H1 (cell line): ENCODE results near the gene ANXA9. TPM values are rescaled to one million over a fixed set of nuclear protein-coding genes. Genes with fewer than 3 reads are reported as not detected.

Experiments used
- CTCF ChIA-PET: fragments of 300-600 bp; sonication (Branson Sonifier 250); formaldehyde crosslinking; loops from one replicate; lab custom pipeline; 2021; ENCODE audit not compliant: partially characterized antibody; lab: Charles Lee
- POLR2A ChIA-PET: fragments of 300-600 bp; sonication (Branson Sonifier 250); formaldehyde crosslinking; loops from one replicate; lab custom pipeline; 2021; ENCODE audit warnings: inconsistent platforms; ENCODE audit not compliant: partially characterized antibody; lab: Charles Lee
- DNase-seq, 2 experiments: peaks; one replicate each; pipeline versions ENCODE4 v3.0.0 to v3.0.0-alpha.2; 2010 to 2022; ENCODE audit warnings: low spot score in 2 of 2, low read depth in 1 of 2, mixed read lengths in 1 of 2
- FAIRE-seq: peaks from 2 replicates; lab custom pipeline; 2011; peaks lifted over from hg19 to GRCh38; lab: Jason Lieb, UNC
- H2AFZ ChIP-seq: 2 replicates; pipeline ENCODE4 v1.8.1; 2012; ENCODE audit warnings: low read length, inconsistent platforms
- H2AK5ac ChIP-seq: 2 replicates; pipeline ENCODE4 v1.6.1; 2013; ENCODE audit warnings: low read depth, low read length
- H2BK120ac ChIP-seq: replicated peaks from 2 replicates; pipeline ENCODE3; 2013; ENCODE audit warnings: low read depth, low read length, inconsistent platforms
- H2BK12ac ChIP-seq: 2 replicates; pipeline ENCODE4 v1.6.1; 2013; ENCODE audit warnings: low read depth, low read length
- H2BK15ac ChIP-seq: 2 replicates; pipeline ENCODE4 v1.6.1; 2013; ENCODE audit warnings: low read length
- H2BK20ac ChIP-seq: 2 replicates; pipeline ENCODE4 v1.6.1; 2013; ENCODE audit warnings: low read length
- H2BK5ac ChIP-seq: 2 replicates; pipeline ENCODE4 v1.6.1; 2013; ENCODE audit warnings: low read depth, low read length
- H3K14ac ChIP-seq: 2 replicates; pipeline ENCODE4 v1.6.1; 2013; ENCODE audit warnings: inconsistent platforms; ENCODE audit not compliant: insufficient read length
- H3K18ac ChIP-seq: 2 replicates; pipeline ENCODE4 v1.6.1; 2013; ENCODE audit warnings: low read length; ENCODE audit errors: extremely low read depth
- H3K23ac ChIP-seq: 2 replicates; pipeline ENCODE4 v1.6.1; 2013; ENCODE audit warnings: inconsistent platforms; ENCODE audit not compliant: insufficient read length
- H3K23me2 ChIP-seq: 2 replicates; pipeline ENCODE4 v1.6.1; 2013; ENCODE audit warnings: low read depth, low read length
- H3K27ac ChIP-seq: 2 replicates; pipeline ENCODE4 v1.6.1; 2011; ENCODE audit warnings: low read depth, low read length, inconsistent platforms
- H3K27me3 ChIP-seq, 4 experiments: replicated peaks in 1 of 4; 1 replicate in 1 of 4; 2 replicates in 3 of 4; pipeline versions ENCODE4 v1.6.1 to v1.8.1; 2011 to 2013; ENCODE audit warnings: low read length in 3 of 4, mild to moderate bottlenecking in 3 of 4, inconsistent platforms in 2 of 4, mixed read lengths in 2 of 4, moderate library complexity in 1 of 4; ENCODE audit not compliant: control insufficient read depth in 3 of 4, insufficient read depth in 3 of 4; ENCODE audit errors: extremely low read depth in 1 of 4
- H3K36me3 ChIP-seq, 4 experiments: 2 replicates each; pipeline versions ENCODE4 v1.6.1 to v1.8.1; 2011 to 2013; ENCODE audit warnings: mild to moderate bottlenecking in 4 of 4, low read length in 3 of 4, moderate library complexity in 2 of 4, control low read depth in 1 of 4, inconsistent platforms in 1 of 4; ENCODE audit not compliant: insufficient read depth in 4 of 4, control insufficient read depth in 2 of 4
- H3K4ac ChIP-seq: replicated peaks from 2 replicates; pipeline ENCODE3; 2013; ENCODE audit warnings: low read length, low read depth, mixed read lengths, inconsistent platforms; ENCODE audit not compliant: insufficient read length
- H3K4me1 ChIP-seq, 4 experiments: replicated peaks in 1 of 4; 1 replicate in 1 of 4; 2 replicates in 3 of 4; pipeline versions ENCODE4 v1.6.1 to v1.8.1; 2011 to 2013; ENCODE audit warnings: low read length in 3 of 4, inconsistent platforms in 2 of 4, mixed read lengths in 1 of 4; ENCODE audit not compliant: insufficient read depth in 4 of 4, control insufficient read depth in 3 of 4
- H3K4me2 ChIP-seq, 2 experiments: 2 replicates each; pipeline versions ENCODE4 v1.6.1 to v1.8.1; 2011 to 2013; ENCODE audit warnings: low read depth in 2 of 2, low read length in 2 of 2, control low read depth in 1 of 2, inconsistent platforms in 1 of 2, mild to moderate bottlenecking in 1 of 2; ENCODE audit not compliant: insufficient read depth in 1 of 2
- H3K4me3 ChIP-seq, 4 experiments: fragments of 200-600, 300-600 bp in 1 of 4; sonication (generic), shearing (Covaris generic), sonication (Bioruptor Twin) in 1 of 4; 2 replicates each; pipeline versions ENCODE4 v1.5.1 to v1.8.1; 2011 to 2016; ENCODE audit warnings: low read length in 4 of 4, low read depth in 3 of 4, control low read depth in 2 of 4, inconsistent platforms in 2 of 4, mild to moderate bottlenecking in 2 of 4, mixed read lengths in 1 of 4, moderate library complexity in 1 of 4; ENCODE audit not compliant: insufficient read depth in 2 of 4; ENCODE audit errors: extremely low read depth in 1 of 4
- H3K56ac ChIP-seq: replicated peaks from 2 replicates; pipeline ENCODE3; 2013; ENCODE audit warnings: low read depth, mild to moderate bottlenecking, mixed read lengths, low read length, inconsistent platforms; ENCODE audit not compliant: insufficient read length
- H3K79me1 ChIP-seq: 2 replicates; pipeline ENCODE4 v1.6.1; 2013; ENCODE audit warnings: low read depth, low read length, control low read depth
- H3K79me2 ChIP-seq, 2 experiments: 2 replicates each; pipeline versions ENCODE4 v1.6.1 to v1.8.1; 2012 to 2013; ENCODE audit warnings: low read length in 2 of 2, mild to moderate bottlenecking in 2 of 2, inconsistent platforms in 1 of 2; ENCODE audit not compliant: insufficient read depth in 2 of 2, control insufficient read depth in 1 of 2
- H3K9ac ChIP-seq, 4 experiments: replicated peaks in 1 of 4; 1 replicate in 1 of 4; 2 replicates in 3 of 4; pipeline versions ENCODE4 v1.6.1 to v1.8.1; 2011 to 2013; ENCODE audit warnings: low read depth in 3 of 4, low read length in 3 of 4, control low read depth in 2 of 4, mild to moderate bottlenecking in 2 of 4, moderate library complexity in 2 of 4, inconsistent platforms in 1 of 4; ENCODE audit errors: extremely low read depth in 1 of 4
- H3K9me3 ChIP-seq, 2 experiments: 2 replicates each; pipeline versions ENCODE4 v1.6.1 to v1.8.1; 2012 to 2013; ENCODE audit warnings: mild to moderate bottlenecking in 2 of 2, moderate library complexity in 2 of 2, control low read depth in 1 of 2, inconsistent platforms in 1 of 2, low read depth in 1 of 2, low read length in 1 of 2, mixed read lengths in 1 of 2; ENCODE audit not compliant: insufficient read depth in 2 of 2
- H4K20me1 ChIP-seq, 2 experiments: replicated peaks in 1 of 2; 2 replicates each; pipeline versions ENCODE3 to v1.8.1; 2011 to 2013; ENCODE audit warnings: inconsistent platforms in 2 of 2, low read length in 2 of 2, mild to moderate bottlenecking in 1 of 2; ENCODE audit not compliant: insufficient read depth in 2 of 2, control insufficient read depth in 1 of 2
- H4K5ac ChIP-seq: 2 replicates; pipeline ENCODE4 v1.6.1; 2013; ENCODE audit warnings: low read length, low read depth, mixed read lengths, inconsistent platforms; ENCODE audit not compliant: insufficient read length
- H4K8ac ChIP-seq: 2 replicates; pipeline ENCODE4 v1.8.0; 2013; ENCODE audit warnings: mild to moderate bottlenecking, moderate library complexity, low read length, inconsistent platforms; ENCODE audit not compliant: insufficient read depth; ENCODE audit errors: extremely low read depth
- H4K91ac ChIP-seq: replicated peaks from 2 replicates; pipeline ENCODE3; 2013; ENCODE audit warnings: low read length, mixed read lengths, inconsistent platforms; ENCODE audit not compliant: insufficient read length
- BCL11A ChIP-seq, 2 experiments: IDR thresholded peaks; one replicate each; pipeline ENCODE4 v1.6.1; 2011; ENCODE audit warnings: low read depth in 2 of 2, low read length in 2 of 2, mild to moderate bottlenecking in 2 of 2
- GTF2F1 ChIP-seq: IDR thresholded peaks from 2 replicates; pipeline ENCODE4 v1.6.1; 2012; ENCODE audit warnings: low read depth, low read length, improper control_type of control experiment, borderline replicate concordance
- JUND ChIP-seq: IDR thresholded peaks from 2 replicates; pipeline ENCODE4 v1.6.1; 2011; ENCODE audit warnings: mild to moderate bottlenecking, improper control_type of control experiment, low read length
- NANOG ChIP-seq: IDR thresholded peaks from 2 replicates; pipeline ENCODE4 v1.6.1; 2011; ENCODE audit warnings: low read length, low read depth, mild to moderate bottlenecking, inconsistent platforms; ENCODE audit not compliant: insufficient read depth, poor library complexity, severe bottlenecking
- TBP ChIP-seq: IDR thresholded peaks from 2 replicates; pipeline ENCODE4 v1.6.1; 2011; ENCODE audit warnings: low read depth, low read length, improper control_type of control experiment
- WGBS, 2 experiments: shearing (Covaris generic) in 1 of 2; methylation state at CpG; one replicate each; pipeline versions ENCODE4 v1.1.6 to v1.1.7; 2013 to 2015; ENCODE audit warnings: low lambda C conversion rate in 2 of 2, mixed read lengths in 2 of 2, inconsistent platforms in 1 of 2, low coverage in 1 of 2, missing lambda C conversion rate in 1 of 2; ENCODE audit not compliant: insufficient replicate concordance in 2 of 2, insufficient coverage in 1 of 2, insufficient read length in 1 of 2; ENCODE audit errors: extremely low coverage in 1 of 2, missing lambda C conversion rate in 1 of 2; 5-methylcytosine and 5-hydroxymethylcytosine counted together
- polyA plus RNA-seq, 7 experiments: library from polyadenylated mRNA; depleted of rRNA in 3 of 7; stranded (reverse) in 5 of 7; unstranded in 2 of 7; fragments of >200 nt in 5 of 7; fragments of 200-250 nt in 2 of 7; gene quantifications; 1 replicate in 5 of 7; 2 replicates in 1 of 7; 4 replicates in 1 of 7; pipeline versions ENCODE4 v1.2.1 to v1.2.3, GENCODE V29; 2011 to 2013; ENCODE audit warnings: missing spikeins in 2 of 7, mixed read lengths in 2 of 7
- total RNA-seq: library from RNA; stranded (reverse); fragmentation: NEBNext Ultra II Directional; extraction: Animal tissue kit (Norgen Biotek cat#: 25700); gene quantifications from 2 replicates; pipeline ENCODE4 v1.2.1, GENCODE V29; 2021
- TF ChIP-seq, protein P1 (sequence below): IDR thresholded peaks from 2 replicates; pipeline ENCODE4 v1.6.1; 2011; ENCODE audit warnings: low read depth, mild to moderate bottlenecking, low read length; ENCODE audit not compliant: insufficient read depth

Gene ANXA9
- total and polyA plus RNA-seq, 2 of the 8 experiments (the other 6 are each of a cell fraction or from before 2014, with no cell fraction given), result 1.8 to 3.5 TPM

DNA sequence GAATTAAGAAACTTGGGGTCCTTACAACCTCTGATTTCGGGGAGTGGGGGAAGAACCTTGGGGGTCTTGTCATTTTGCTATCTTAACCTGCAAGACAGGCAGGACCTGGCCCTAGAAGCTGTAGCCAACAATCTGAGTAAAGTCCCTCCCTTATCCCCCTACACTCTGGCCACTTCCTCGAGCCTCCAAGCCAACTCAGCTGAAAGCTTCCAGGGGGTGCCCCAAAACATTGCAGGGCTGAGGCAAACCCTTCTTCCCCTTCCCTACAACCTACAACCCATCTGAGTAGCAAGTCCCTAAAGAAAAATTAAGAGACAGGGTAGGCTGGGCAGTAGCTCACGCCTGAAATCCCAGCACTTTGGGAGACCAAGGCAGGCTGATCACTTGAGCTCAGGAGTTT, 12.5 kb upstream of the ANXA9 start:
- Histone ChIP-seq H3K9me3 (no peaks in the 10 kb centered on the region), H4K8ac (no peak overlapping the region)
- 91% methylated on average over 3 of the region's 3 CpGs; no CpG with 5 or more reads in 1 of the 2 experiments for WGBS, 2 experiments

More for the DNA sequence above, 12.5 kb upstream of the ANXA9 start:
- H2AFZ ChIP-seq, result no peak overlapping the region
- no peak for FAIRE-seq
- TF ChIP-seq NANOG (no peak), BCL11A (IDR thresholded peaks at IDR 0.05; ENCODE audit: low read depth in 2 of 2, low read length in 2 of 2) (no peak), GTF2F1 (no peak), TBP (no peak), JUND (no peak)
- TF ChIP-seq, protein P1, sequence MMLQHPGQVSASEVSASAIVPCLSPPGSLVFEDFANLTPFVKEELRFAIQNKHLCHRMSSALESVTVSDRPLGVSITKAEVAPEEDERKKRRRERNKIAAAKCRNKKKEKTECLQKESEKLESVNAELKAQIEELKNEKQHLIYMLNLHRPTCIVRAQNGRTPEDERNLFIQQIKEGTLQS, result no peak
- H3K27me3 ChIP-seq, result no peaks in the 10 kb centered on the region
- H4K5ac ChIP-seq, result no peak overlapping the region
- peaks cover 18 to 26% of the 10 kb centered on the region in 2 experiments for H4K20me1 ChIP-seq
- H2BK20ac ChIP-seq, result no peak overlapping the region
- no peak overlapping the region for H2BK120ac ChIP-seq
- H4K91ac ChIP-seq, result no peak overlapping the region
- peaks cover 14 to 34% (median 22%) of the 10 kb centered on the region in 4 experiments for H3K4me1 ChIP-seq
- ChIA-PET CTCF (interaction anchor here (0.6 to 4.3 kb wide), 8 partner anchors 11 to 500 kb away, joined by 3 to 34 read pairs (median 4); partner anchors contain the start of genes ANXA9 and MINDY1), POLR2A (interaction anchor here (0.8 to 10.5 kb wide), 6 partner anchors 6 to 156 kb away, joined by 4 to 133 read pairs (median 36); partner anchors contain the start of genes ANXA9, CERS2 and MINDY1)
- peaks cover 21 to 57% of the 10 kb centered on the region in 2 experiments for H3K79me2 ChIP-seq
- H3K23me2 ChIP-seq, result peaks cover 8% of the 10 kb centered on the region; the same call in 1 of the 2 replicates
- no peak overlapping the region for H2AK5ac ChIP-seq
- no peak overlapping the region for H3K18ac ChIP-seq
- no peak overlapping the region for H3K9ac ChIP-seq
- no peak overlapping the region for H3K23ac ChIP-seq
- H3K4me2 ChIP-seq, result no peak overlapping the region
- H3K36me3 ChIP-seq, result peaks cover 18 to 45% (median 39%) of the 10 kb centered on the region in 4 experiments
- H3K27ac ChIP-seq, result no peak overlapping the region; the same call in 1 of the 2 replicates
- no peak overlapping the region for H3K14ac ChIP-seq
- H2BK12ac ChIP-seq, result no peak overlapping the region
- no peak for DNase-seq
- no peak overlapping the region for H3K56ac ChIP-seq
- no peak overlapping the region for H2BK15ac ChIP-seq
- H3K4ac ChIP-seq, result no peak overlapping the region
- peaks cover 17% of the 10 kb centered on the region for H3K79me1 ChIP-seq
- no peak overlapping the region for H3K4me3 ChIP-seq
- no peak overlapping the region for H2BK5ac ChIP-seq
